ENCODE data around the gene E2F4.
A peak's percentile ranks its signal among the peaks of the same experiment; 100 is the strongest.

Gene E2F4

DNA sequence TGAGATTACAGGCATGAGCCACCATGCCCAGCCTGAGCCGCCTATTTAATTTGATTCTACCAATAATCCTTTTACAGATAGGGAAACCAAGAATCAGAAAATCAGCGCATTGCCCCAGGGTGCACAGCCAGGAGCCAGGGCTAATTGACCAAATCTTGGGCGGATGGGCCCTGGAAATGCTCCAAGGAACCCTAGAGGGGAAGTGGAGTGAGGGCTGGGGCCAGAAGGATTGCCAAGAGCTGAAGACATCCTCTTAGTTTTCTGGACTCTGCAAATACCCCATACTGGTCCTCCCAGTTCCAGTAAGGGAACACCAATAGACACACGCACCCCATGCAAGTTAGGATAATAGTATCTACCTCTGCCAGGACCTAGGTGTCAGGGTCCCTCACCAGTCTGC is 51.5 kb downstream of the E2F4 start:
- H3K4me3 ChIP-seq (replicated peaks; ENCODE audit: low read depth, low read length) = no peak overlapping the region

DNA sequence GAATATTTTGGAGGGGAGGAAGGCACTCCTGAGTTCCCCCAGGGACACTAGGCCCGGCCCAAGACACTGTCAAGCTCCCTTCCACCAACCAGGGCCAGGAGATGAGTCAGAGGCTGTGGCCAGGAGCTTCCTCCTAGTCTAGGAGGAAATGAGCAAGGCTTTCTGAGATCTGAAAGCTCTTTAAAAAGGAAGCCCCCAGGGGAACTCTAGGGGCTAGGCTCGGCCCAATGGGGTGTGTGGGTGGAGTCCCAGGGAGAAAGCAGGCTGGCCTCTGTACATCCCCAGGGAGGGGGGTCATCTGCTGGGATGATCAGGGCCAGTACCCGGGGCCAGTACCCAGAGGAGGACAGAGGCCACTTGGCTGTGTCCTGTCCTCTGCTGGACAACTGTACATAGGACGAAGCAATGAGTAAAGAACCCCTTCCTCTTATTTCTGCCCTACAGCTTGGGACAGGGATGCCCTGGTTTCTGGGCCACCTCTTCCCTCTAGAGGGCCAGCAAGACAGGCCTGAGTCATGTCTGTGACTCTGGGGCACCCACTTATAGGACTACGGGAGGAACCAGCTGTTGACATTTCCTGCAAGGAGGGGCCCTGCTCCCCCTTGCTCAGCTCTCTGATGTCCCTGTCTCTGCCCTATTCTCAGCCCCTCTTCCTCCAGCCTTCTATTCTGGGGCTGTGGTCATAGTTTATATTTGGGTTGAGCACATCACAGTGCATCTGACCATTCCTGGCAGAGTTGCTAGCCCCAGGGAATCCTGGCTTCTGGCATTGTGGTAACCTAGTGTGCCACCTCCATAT is 52.6 kb downstream of the E2F4 start:
- peak; percentile 71 for DNase-seq (ENCODE audit: extremely low read depth, low read depth)
- TF ChIP-seq, protein P1, sequence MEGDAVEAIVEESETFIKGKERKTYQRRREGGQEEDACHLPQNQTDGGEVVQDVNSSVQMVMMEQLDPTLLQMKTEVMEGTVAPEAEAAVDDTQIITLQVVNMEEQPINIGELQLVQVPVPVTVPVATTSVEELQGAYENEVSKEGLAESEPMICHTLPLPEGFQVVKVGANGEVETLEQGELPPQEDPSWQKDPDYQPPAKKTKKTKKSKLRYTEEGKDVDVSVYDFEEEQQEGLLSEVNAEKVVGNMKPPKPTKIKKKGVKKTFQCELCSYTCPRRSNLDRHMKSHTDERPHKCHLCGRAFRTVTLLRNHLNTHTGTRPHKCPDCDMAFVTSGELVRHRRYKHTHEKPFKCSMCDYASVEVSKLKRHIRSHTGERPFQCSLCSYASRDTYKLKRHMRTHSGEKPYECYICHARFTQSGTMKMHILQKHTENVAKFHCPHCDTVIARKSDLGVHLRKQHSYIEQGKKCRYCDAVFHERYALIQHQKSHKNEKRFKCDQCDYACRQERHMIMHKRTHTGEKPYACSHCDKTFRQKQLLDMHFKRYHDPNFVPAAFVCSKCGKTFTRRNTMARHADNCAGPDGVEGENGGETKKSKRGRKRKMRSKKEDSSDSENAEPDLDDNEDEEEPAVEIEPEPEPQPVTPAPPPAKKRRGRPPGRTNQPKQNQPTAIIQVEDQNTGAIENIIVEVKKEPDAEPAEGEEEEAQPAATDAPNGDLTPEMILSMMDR (IDR thresholded peaks at IDR 0.05; ENCODE audit: low read depth, low read length, missing control alignments) = no peak
- peak overlapping the region; percentile 72 for H3K4me3 ChIP-seq (replicated peaks; ENCODE audit: low read depth, low read length)

More for the DNA sequence above, 51.5 kb downstream of the E2F4 start:
- no peak for DNase-seq (ENCODE audit: extremely low read depth, low read depth)
- TF ChIP-seq, protein P1 (IDR thresholded peaks at IDR 0.05; ENCODE audit: low read depth, low read length, missing control alignments) = no peak

DNA sequence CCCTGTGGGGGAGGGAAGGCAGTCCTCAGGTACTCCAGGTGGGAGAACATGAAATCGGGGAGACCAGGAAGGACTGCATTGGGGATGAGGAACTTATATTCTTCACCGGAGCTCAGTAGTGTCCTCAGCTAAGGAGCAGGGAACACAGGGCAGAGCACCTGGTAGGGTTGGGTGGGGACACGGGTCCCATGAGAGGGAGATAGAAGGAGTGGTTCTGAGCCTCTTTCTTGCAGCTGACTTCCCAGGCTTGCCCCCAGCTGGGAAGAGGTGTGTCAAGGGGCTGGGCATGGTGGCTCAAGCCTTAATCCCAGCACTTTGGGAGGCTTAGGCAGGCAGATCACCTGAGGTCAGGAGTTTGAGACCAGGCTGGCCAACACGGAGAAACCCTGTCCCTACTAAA is 53.2 kb downstream of the E2F4 start:
- peak overlapping the region; percentile 72 for H3K4me3 ChIP-seq (replicated peaks; ENCODE audit: low read depth, low read length)
- TF ChIP-seq, protein P1 (IDR thresholded peaks at IDR 0.05; ENCODE audit: low read depth, low read length, missing control alignments) = no peak

DNA sequence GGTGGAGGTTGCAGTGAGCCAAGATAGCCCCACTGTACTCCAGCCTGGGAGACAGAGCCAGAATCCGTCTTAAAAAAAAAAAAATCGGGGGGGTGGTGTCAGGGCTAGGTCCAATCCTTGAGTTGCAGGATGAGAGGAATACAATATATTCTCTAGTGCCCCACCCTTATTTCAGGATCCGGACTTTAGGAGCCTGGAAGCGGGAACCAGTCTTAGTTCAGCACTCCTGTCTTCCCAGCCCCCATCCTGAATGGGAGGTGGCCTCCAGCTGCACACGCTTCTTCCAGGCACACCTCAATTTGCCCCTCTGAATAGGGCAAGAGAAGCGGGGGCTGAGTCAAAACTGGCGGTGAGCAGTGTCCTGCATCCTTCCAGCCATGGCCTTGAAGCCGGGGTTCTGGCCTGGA is 53.7 kb downstream of the E2F4 start:
- H3K4me3 ChIP-seq (replicated peaks; ENCODE audit: low read depth, low read length) = peak overlapping the region; percentile 72
- TF ChIP-seq, protein P1 (IDR thresholded peaks at IDR 0.05; ENCODE audit: low read depth, low read length, missing control alignments) = no peak
- no peak for DNase-seq (ENCODE audit: extremely low read depth, low read depth)

More for the DNA sequence above, 53.2 kb downstream of the E2F4 start:
- DNase-seq (ENCODE audit: extremely low read depth, low read depth) = no peak

DNA sequence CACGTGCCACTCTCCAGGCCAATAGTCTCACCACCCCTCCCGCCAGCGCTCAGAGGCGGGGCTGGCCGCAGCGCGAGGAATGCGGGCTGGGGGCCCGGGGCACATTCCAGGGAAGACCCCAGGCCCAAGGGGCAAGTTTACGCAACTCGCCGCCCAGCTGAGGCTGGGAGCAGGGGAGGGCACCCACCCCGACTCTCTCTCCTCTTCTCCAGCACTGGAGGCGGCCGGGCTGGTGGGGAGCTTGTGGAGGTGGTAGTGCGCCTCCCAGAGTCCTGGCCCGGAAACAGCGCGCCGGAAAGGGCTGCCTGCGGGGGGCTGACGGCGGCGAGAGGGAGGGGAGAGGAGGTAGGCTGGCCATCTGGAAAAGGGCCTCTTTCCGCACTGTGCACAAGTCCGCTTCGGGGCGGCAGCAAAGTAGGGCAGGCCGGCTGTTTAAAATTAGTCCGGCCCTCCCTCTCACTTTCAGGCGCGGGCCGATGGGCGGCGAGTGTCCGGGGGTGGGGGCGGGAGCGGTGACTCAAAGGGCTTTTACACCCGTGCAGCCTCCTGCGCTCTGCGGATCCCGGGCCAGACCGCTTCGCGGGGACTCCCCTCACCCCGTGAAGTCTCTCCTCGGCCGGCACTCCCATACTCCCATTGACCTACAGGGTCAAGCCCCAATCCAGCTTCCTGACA is 54.3 kb downstream of the E2F4 start:
- peak; percentile 59 for DNase-seq (ENCODE audit: extremely low read depth, low read depth)
- TF ChIP-seq, protein P1 (IDR thresholded peaks at IDR 0.05; ENCODE audit: low read depth, low read length, missing control alignments) = peak; percentile 39
- H3K4me3 ChIP-seq (replicated peaks; ENCODE audit: low read depth, low read length) = peak overlapping the region; percentile 72

DNA sequence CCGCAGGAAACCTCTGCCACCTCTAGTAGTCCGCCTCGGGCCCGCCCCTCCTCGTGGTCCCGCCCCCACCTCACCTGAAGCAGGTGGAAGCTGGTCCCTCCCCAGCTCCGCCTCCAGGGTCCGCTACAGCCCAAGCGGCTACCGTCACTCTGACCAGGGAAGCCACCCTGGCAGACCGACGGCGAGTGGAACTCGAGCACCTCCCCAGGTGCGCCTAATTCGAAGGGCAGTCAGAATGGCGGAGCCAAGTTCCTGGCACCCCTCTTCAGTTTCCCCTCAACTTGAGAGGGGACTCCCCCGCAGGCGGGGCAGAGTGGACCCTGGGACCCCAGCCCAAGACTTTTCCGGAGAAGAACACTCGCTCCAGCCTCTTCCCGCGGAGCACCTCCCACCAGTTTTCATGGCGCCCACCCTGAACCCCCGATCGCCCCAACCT is 54.8 kb downstream of the E2F4 start:
- peak overlapping the region; percentile 72 for H3K4me3 ChIP-seq (replicated peaks; ENCODE audit: low read depth, low read length)
- TF ChIP-seq, protein P1 (IDR thresholded peaks at IDR 0.05; ENCODE audit: low read depth, low read length, missing control alignments) = no peak
- no peak for DNase-seq (ENCODE audit: extremely low read depth, low read depth)
